GM13977 (cell line): ENCODE results near the gene HAUS7.
A peak's percentile ranks its signal among the peaks of the same experiment; 100 is the strongest.

Source experiments
- DNase-seq: peaks from one replicate; pipeline ENCODE4 v3.0.0; 2012; ENCODE audit warnings: low spot score
- CTCF ChIP-seq: IDR thresholded peaks from 2 replicates; pipeline ENCODE4 v1.5.1; 2012; ENCODE audit warnings: mild to moderate bottlenecking, control low read depth; ENCODE audit not compliant: insufficient read depth; ENCODE audit errors: extremely low read depth, missing control alignments
- in situ Hi-C: fragments of 300-500 bp; cut with MboI; formaldehyde crosslinking; loops from one replicate; pipeline ENCODE4 v1.12.0; 2022; ENCODE audit warnings: low sequenced_read_pairs, low pct_unique_long_range_greater_than_20kb, mixed read lengths, inconsistent platforms; ENCODE audit not compliant: unreplicated experiment

The HAUS7 gene

DNA sequence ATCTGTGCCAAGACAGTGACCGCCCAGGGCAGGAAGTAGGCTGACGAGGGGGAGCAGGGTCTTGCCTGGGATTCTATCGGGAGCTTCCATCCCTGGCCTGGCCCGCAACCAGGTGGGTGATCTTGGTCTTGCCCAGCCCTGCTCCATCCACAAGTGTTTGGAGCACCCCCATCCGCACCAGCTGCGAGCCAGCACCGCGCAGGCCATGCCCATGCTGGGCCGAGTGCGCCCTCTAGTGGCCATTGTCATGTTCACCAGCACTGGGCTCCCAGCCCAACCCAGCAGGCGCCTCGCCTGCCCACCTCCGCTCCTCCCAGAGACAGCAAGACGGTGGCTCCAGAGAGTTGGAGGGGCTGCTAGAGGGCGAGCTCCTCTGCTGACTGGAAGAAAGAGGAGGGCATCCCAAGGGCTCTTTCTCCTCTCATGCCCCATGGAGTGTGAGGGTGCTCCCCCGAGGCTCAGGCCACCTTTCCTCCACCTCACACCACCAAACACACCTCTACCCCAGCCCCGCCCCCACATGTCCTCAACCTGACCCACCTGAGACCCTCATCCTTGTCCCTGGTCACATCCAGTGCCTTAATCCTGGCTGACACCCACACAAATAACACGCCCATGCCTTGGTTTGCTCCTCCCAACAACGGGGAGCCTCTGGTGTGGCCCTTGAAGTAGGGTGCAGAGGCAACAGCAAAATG is 37.3 kb upstream of the HAUS7 start:
- in situ Hi-C loops, result no loop called here
- TF ChIP-seq CTCF, result peak; percentile 89
- DNase-seq, result peak; percentile 93

DNA sequence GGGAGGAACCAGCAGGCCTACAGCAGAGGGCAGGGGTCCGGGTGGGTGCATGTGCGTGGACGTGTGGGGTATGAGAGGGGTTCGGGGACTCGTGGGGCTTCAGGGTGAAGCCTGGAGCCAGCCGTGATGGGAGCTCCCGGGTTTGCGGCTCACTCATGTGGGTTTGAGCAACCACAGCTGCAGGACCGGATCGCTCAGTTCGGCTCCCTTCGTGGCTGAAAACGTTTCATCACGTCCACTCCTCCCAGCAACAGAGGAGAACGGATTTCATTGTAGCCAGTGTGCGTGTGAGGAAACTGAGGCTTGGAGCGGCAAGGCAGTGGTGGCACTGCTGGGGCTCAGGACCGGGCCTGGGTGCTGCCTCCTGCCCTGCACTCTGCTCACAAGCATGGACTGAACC is 35.0 kb upstream of the HAUS7 start:
- in situ Hi-C loops, result no loop called here
- TF ChIP-seq CTCF, result no peak
- DNase-seq, result no peak

DNA sequence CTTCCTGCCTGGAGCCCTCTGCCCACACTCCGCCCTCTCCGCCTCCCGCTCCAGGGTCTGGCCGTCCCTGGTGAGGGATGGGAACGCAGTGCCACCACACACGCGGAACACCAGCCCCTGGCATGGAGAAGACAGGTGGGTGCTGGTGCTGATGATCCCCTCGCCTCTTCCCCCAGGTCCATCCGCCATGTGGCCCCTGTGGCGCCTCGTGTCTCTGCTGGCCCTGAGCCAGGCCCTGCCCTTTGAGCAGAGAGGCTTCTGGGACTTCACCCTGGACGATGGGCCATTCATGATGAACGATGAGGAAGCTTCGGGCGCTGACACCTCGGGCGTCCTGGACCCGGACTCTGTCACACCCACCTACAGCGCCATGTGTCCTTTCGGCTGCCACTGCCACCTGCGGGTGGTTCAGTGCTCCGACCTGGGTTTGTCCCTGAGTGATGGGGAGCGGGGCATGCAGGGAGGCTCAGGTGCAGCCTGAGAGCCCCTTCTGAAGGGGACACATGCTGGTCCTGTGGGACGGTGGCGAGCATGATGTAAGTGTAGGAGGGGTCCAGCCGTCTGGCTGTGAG is 34.2 kb upstream of the HAUS7 start:
- TF ChIP-seq CTCF, result no peak
- DNase-seq, result no peak
- in situ Hi-C loops, result no loop called here

GRCh38 chrX:153502796-153503195 is 32.4 kb upstream of the HAUS7 start:
- in situ Hi-C loops, result no loop called here
- no peak for DNase-seq
- no peak for TF ChIP-seq CTCF

DNA sequence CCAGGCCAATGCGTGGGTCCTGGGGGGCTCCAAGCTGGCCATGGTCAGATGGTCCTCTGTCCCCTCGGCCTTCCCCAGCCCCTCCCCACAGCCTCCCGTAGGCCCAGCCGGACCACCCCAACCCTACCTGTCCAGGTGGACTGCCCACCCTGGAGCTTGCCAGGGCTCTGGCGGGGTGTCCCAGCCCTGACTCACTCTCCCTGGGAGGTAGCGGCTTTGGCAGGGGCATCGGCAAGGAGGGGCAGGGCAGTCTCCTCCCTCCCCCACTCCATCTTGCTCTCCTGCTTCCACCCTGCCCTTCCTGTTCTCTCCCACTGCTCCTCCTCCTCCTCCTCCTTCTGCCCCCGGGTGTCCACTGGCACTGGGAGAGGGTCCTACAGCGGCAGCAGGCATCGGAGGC is 31.8 kb upstream of the HAUS7 start:
- TF ChIP-seq CTCF, result no peak
- in situ Hi-C loops, result no loop called here

GRCh38 chrX:153501530-153501929 is 31.2 kb upstream of the HAUS7 start:
- no peak for DNase-seq
- no peak for TF ChIP-seq CTCF
- in situ Hi-C loops, result no loop called here

More for the DNA sequence above, 31.8 kb upstream of the HAUS7 start:
- DNase-seq, result no peak
